GM23338 (cell line): Measurements from ENCODE around the gene POLR1E. TPM values are rescaled to one million over a fixed set of nuclear protein-coding genes. Genes with fewer than 3 reads are reported as not detected.
"Not testable (repeated sequence)": the region's sequence is repeated elsewhere in the genome, so short reads cannot be mapped to it uniquely, and the experiment has no call there.

ENCODE experiments used
- ATAC-seq: fragments of 200-7000 bp; cut with Tn5 transposase; 3 replicates; pipeline ENCODE4 v1.9.1; 2020
- DNase-seq: peaks from one replicate; pipeline ENCODE4 v3.0.0-alpha.2; 2015; ENCODE audit warnings: low spot score
- H2AFZ ChIP-seq: fragments of 200-600 bp; sonication (generic); 2 replicates; pipeline ENCODE4 v1.8.0; 2016; ENCODE audit warnings: antibody characterized with exemption, mild to moderate bottlenecking, moderate library complexity
- H3F3A ChIP-seq: fragments of 200-600 bp; sonication (generic); replicated peaks from 2 replicates; pipeline ENCODE4 v1.8.0; 2017; ENCODE audit warnings: antibody characterized with exemption, mixed run types, low read depth
- H3K27ac ChIP-seq: fragments of 200-600 bp; sonication (generic); 2 replicates; pipeline ENCODE4 v1.6.1; 2016; ENCODE audit warnings: low read depth
- H3K27me3 ChIP-seq: fragments of 200-600 bp; sonication (generic); 2 replicates; pipeline ENCODE4 v1.8.0; 2016; ENCODE audit warnings: mild to moderate bottlenecking, mixed run types, moderate library complexity; ENCODE audit not compliant: insufficient read depth
- H3K36me3 ChIP-seq: fragments of 200-600 bp; sonication (generic); 2 replicates; pipeline ENCODE4 v1.8.0; 2016; ENCODE audit warnings: mild to moderate bottlenecking; ENCODE audit not compliant: insufficient read depth
- H3K4me1 ChIP-seq: fragments of 200-600 bp; sonication (generic); 2 replicates; pipeline ENCODE4 v1.8.0; 2016; ENCODE audit warnings: mild to moderate bottlenecking, moderate library complexity; ENCODE audit not compliant: insufficient read depth
- H3K4me2 ChIP-seq: fragments of 200-600 bp; sonication (generic); 2 replicates; pipeline ENCODE4 v1.7.1; 2017; ENCODE audit warnings: mixed run types
- H3K4me3 ChIP-seq: fragments of 200-600 bp; sonication (generic); 2 replicates; pipeline ENCODE4 v1.6.1; 2016; ENCODE audit warnings: mixed run types
- H3K79me2 ChIP-seq: fragments of 200-600 bp; sonication (generic); replicated peaks from 2 replicates; pipeline ENCODE4 v1.8.0; 2017; ENCODE audit warnings: mild to moderate bottlenecking; ENCODE audit not compliant: insufficient read depth
- H3K9me2 ChIP-seq: fragments of 200-600 bp; sonication (generic); 2 replicates; pipeline ENCODE4 v1.8.0; 2017; ENCODE audit not compliant: insufficient read depth
- H4K20me1 ChIP-seq: fragments of 200-600 bp; sonication (generic); replicated peaks from 2 replicates; pipeline ENCODE4 v1.8.0; 2017; ENCODE audit warnings: mild to moderate bottlenecking; ENCODE audit not compliant: insufficient read depth
- H3K27ac Mint-ChIP-seq: 2 replicates; pipeline ENCODE4 v1.8.0; 2020; ENCODE audit warnings: inconsistent platforms, mild to moderate bottlenecking, moderate library complexity, mixed read lengths
- H3K27me3 Mint-ChIP-seq: 3 replicates; pipeline ENCODE4 v1.8.0; 2022; ENCODE audit warnings: low read depth, mild to moderate bottlenecking, moderate library complexity, mixed read lengths, inconsistent platforms; ENCODE audit not compliant: insufficient read depth, poor library complexity
- H3K36me3 Mint-ChIP-seq: 3 replicates; pipeline ENCODE4 v1.8.0; 2021; ENCODE audit warnings: low read depth, mild to moderate bottlenecking, inconsistent platforms, moderate library complexity, mixed read lengths
- H3K4me1 Mint-ChIP-seq: 3 replicates; pipeline ENCODE4 v1.8.0; 2020; ENCODE audit warnings: mild to moderate bottlenecking, inconsistent platforms, mixed read lengths
- H3K4me3 Mint-ChIP-seq: 3 replicates; pipeline ENCODE4 v1.8.0; 2021; ENCODE audit warnings: moderate library complexity, mild to moderate bottlenecking, inconsistent platforms, mixed read lengths
- H3K9me3 Mint-ChIP-seq: 3 replicates; pipeline ENCODE4 v1.8.0; 2020; ENCODE audit warnings: moderate library complexity, mild to moderate bottlenecking, inconsistent platforms, mixed read lengths
- CREB1 ChIP-seq: fragments of 250-450 bp; sonication (Bioruptor Pico); IDR thresholded peaks from 2 replicates; pipeline ENCODE4 v1.5.0; 2020; ENCODE audit warnings: low read depth, mild to moderate bottlenecking, moderate library complexity
- CTCF ChIP-seq, 2 experiments: fragments of 200-600 bp in 1 of 2; sonication (generic) in 1 of 2; conservative IDR thresholded peaks; 2 replicates each; pipeline versions ENCODE4 v1.5.1 to v1.6.1; 2016 to 2017; ENCODE audit warnings: antibody characterized with exemption in 2 of 2, low read depth in 2 of 2, mild to moderate bottlenecking in 2 of 2, moderate library complexity in 1 of 2
- ETS1 ChIP-seq: IDR thresholded peaks from 2 replicates; pipeline ENCODE4 v1.6.1; 2016; ENCODE audit warnings: antibody characterized with exemption
- EZH2phosphoT487 ChIP-seq: fragments of 200-600 bp; sonication (generic); IDR thresholded peaks from one replicate; pipeline ENCODE4 v1.8.1; 2018; ENCODE audit warnings: antibody characterized with exemption; ENCODE audit not compliant: unreplicated experiment
- JUNB ChIP-seq: IDR thresholded peaks from one replicate; pipeline ENCODE4 v1.6.1; 2016; ENCODE audit warnings: antibody characterized with exemption; ENCODE audit not compliant: unreplicated experiment
- NANOG ChIP-seq: IDR thresholded peaks from 2 replicates; pipeline ENCODE4 v1.6.1; 2016; ENCODE audit warnings: antibody characterized with exemption, borderline replicate concordance
- POLR2AphosphoS5 ChIP-seq: IDR thresholded peaks from 2 replicates; pipeline ENCODE4 v1.6.1; 2016; ENCODE audit warnings: antibody characterized with exemption, low read depth
- REST ChIP-seq: IDR thresholded peaks from one replicate; pipeline ENCODE4 v1.6.1; 2018; ENCODE audit warnings: antibody characterized with exemption; ENCODE audit not compliant: unreplicated experiment
- ZNF114 ChIP-seq: fragments of 250-450 bp; sonication (Bioruptor Pico); IDR thresholded peaks from 2 replicates; pipeline ENCODE4 v1.5.0; 2020; ENCODE audit warnings: mild to moderate bottlenecking, moderate library complexity
- ZNF331 ChIP-seq: fragments of 250-450 bp; sonication (Bioruptor Pico); IDR thresholded peaks from 2 replicates; pipeline ENCODE4 v1.5.0; 2020; ENCODE audit warnings: low read depth, mild to moderate bottlenecking, moderate library complexity
- polyA plus RNA-seq: library from polyadenylated mRNA; unstranded; fragments of >200 nt; fragmentation: Nextera tagmentation; extraction: Ambion mirVana; gene quantifications from 2 replicates; pipeline ENCODE4 v1.2.1, GENCODE V29; 2016
- total RNA-seq: library from RNA; depleted of rRNA; stranded (reverse); fragments of >200 nt; shearing (Covaris generic); gene quantifications from 2 replicates; pipeline ENCODE4 v1.2.3, GENCODE V29; 2014

Gene POLR1E
- total and polyA plus RNA-seq, 2 experiments from 2014 or later: 19.2 to 45.5 TPM

GRCh38 chr9:37508834-37509206, 23.1 kb downstream of the POLR1E start:
- TF ChIP-seq ZNF114 (CRISPR knock-in tag) (no peak), CTCF (conservative IDR thresholded peaks at IDR 0.05; ENCODE audit: low read depth in 2 of 2) (0 out of 4 replicates have a peak, but pooled peaks of 1 of the 2 experiments have one; percentile 13), NANOG (no peak), POLR2AphosphoS5 (no peak)
- H3K36me3 Mint-ChIP-seq: peaks cover 14% of the 10 kb centered on the region
- Histone ChIP-seq H4K20me1 (peaks cover 17% of the 10 kb centered on the region), H2AFZ (no peak overlapping the region), H3K27ac (no peak overlapping the region), H3K9me2 (no peaks in the 10 kb centered on the region), H3K4me1 (no peaks in the 10 kb centered on the region), H3K79me2 (no peaks in the 10 kb centered on the region), H3F3A (no peaks in the 10 kb centered on the region), H3K36me3 (0 out of 2 replicates have a peak, but pooled peaks cover 11% of the 10 kb centered on the region), H3K27me3 (no peaks in the 10 kb centered on the region), H3K4me3 (no peak overlapping the region), H3K4me2 (no peak overlapping the region)
- H3K4me3 Mint-ChIP-seq: no peak overlapping the region
- no peaks in the 10 kb centered on the region for H3K9me3 Mint-ChIP-seq
- ATAC-seq (no peak), DNase-seq (no peak)
- H3K27ac Mint-ChIP-seq: no peak overlapping the region
- H3K27me3 Mint-ChIP-seq: peaks cover 10% of the 10 kb centered on the region
- H3K4me1 Mint-ChIP-seq: no peaks in the 10 kb centered on the region; the same call in 2 of the 3 replicates

- no peaks in the 10 kb centered on the region for H3F3A ChIP-seq
- peaks cover 10% of the 10 kb centered on the region for H3K27me3 Mint-ChIP-seq
- H3K27ac Mint-ChIP-seq: no peak overlapping the region
- H3K36me3 ChIP-seq: 0 out of 2 replicates have a peak, but pooled peaks cover 9% of the 10 kb centered on the region
- H2AFZ ChIP-seq: no peak overlapping the region
- H3K4me3 ChIP-seq: no peak overlapping the region
- H3K4me1 Mint-ChIP-seq: no peaks in the 10 kb centered on the region; the same call in 2 of the 3 replicates
- no peak overlapping the region for H3K4me2 ChIP-seq
- no peaks in the 10 kb centered on the region for H3K9me3 Mint-ChIP-seq
- DNase-seq: no peak
- H4K20me1 ChIP-seq: peaks cover 16% of the 10 kb centered on the region
- no peaks in the 10 kb centered on the region for H3K27me3 ChIP-seq
- H3K27ac ChIP-seq: 0 out of 2 replicates have a peak overlapping the region, but pooled peaks have one; percentile 19
- no peaks in the 10 kb centered on the region for H3K4me1 ChIP-seq
- no peaks in the 10 kb centered on the region for H3K9me2 ChIP-seq
- H3K36me3 Mint-ChIP-seq: peaks cover 7% of the 10 kb centered on the region; the same call in 1 of the 3 replicates
- H3K79me2 ChIP-seq: no peaks in the 10 kb centered on the region
- H3K4me3 Mint-ChIP-seq: no peak overlapping the region
- ATAC-seq: no peak
- TF ChIP-seq ZNF331 (CRISPR knock-in tag): no peak
- no peak for TF ChIP-seq EZH2phosphoT487
- no peak for TF ChIP-seq JUNB
- no peak for TF ChIP-seq CREB1 (CRISPR knock-in tag)
- no peak for TF ChIP-seq POLR2AphosphoS5
- no peak for TF ChIP-seq ETS1
- no peak for TF ChIP-seq REST
These were observed 23.8 kb downstream of the POLR1E start for GRCh38 chr9:37509536-37509935.

GRCh38 chr9:37510053-37510452, 24.3 kb downstream of the POLR1E start:
- H3K27me3 ChIP-seq, H3K4me1 Mint-ChIP-seq, H3K4me2 ChIP-seq, H2AFZ ChIP-seq, H3K36me3 ChIP-seq, DNase-seq, H3K9me2 ChIP-seq, H3K27ac Mint-ChIP-seq, H3K4me3 ChIP-seq, ATAC-seq, H3K79me2 ChIP-seq, H3F3A ChIP-seq, H3K4me1 ChIP-seq, H3K36me3 Mint-ChIP-seq, H3K27me3 Mint-ChIP-seq, H3K4me3 Mint-ChIP-seq, H3K9me3 Mint-ChIP-seq, H3K27ac ChIP-seq: not testable (repeated sequence)
- H4K20me1 ChIP-seq: peaks cover 11% of the 10 kb centered on the region
